ENCODE results near the gene PAM16. TPM values are rescaled to one million over a fixed set of nuclear protein-coding genes. Genes with fewer than 3 reads are reported as not detected.
A peak's percentile ranks its signal among the peaks of the same experiment; 100 is the strongest.

Gene PAM16
- total RNA-seq, 4 donors from 2014 or later: 26.5 to 40.5 (median 29.2) TPM

DNA sequence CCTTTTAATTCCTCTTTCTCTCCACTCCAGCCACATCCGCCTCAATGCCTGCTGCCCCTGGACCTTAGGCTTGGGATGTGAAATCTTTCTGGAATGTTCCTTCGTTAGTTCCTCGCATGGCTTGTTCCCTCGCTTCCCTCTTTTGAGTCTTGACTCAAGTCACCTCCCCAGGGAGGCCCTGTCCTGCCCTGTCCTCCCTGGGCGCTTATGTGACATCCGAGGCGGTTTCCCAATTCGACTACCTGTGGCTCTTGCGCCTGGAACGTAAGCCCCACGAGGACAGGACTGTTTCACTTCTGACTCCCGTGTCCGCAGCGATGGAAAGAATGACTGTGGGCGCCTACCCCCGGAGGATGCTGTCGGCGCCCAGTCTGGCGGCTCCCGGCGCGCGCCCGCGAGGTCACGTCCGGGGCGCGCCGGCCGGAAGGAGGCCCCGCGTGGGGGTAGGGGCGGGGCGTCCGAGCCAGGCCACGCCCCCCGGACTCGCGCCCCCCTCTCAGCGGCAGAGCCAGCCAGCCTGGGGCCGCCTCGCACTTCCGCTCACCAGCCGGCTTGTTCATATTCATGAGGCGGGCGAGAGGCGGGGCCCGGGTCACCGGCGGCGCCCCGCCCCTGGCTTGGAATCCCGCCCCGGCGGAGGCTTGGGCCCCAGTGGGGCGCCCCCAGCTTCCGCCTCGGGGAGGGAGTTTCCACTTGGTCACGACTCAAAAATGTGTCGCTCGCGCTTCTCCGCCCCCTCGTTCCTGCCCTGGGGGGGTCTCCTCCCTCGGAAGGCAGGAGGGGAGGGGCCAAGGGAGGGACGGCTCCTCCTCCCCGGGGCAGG, 43.7 kb downstream of the PAM16 start:
- WGBS, 2 donors (ENCODE audit: low coverage in 1 of 2): 7 to 80% methylated on average over 2 to 50 of the region's 68 CpGs
- Histone ChIP-seq H3K27me3 (no peaks in the 10 kb centered on the region), H3K36me3 (no peaks in the 10 kb centered on the region), H3K4me3 (peak overlapping the region; percentile 42 to 70 (median 48)), H3K4me1 (peaks cover 6 to 20% (median 8%) of the 10 kb centered on the region in 4 donors), H3K27ac (peak overlapping the region; percentile 85 to 93 (median 86)), H3K9me3 (no peaks in the 10 kb centered on the region)
- in situ Hi-C loops (cut with MboI; ENCODE audit: low pct_ligation_motif_present in 1 of 4, low pct_unique_long_range_greater_than_20kb in 1 of 4, low sequenced_read_pairs in 3 of 4): no loop called here
- peak; percentile 95 for DNase-seq
- TF ChIP-seq, protein P1, sequence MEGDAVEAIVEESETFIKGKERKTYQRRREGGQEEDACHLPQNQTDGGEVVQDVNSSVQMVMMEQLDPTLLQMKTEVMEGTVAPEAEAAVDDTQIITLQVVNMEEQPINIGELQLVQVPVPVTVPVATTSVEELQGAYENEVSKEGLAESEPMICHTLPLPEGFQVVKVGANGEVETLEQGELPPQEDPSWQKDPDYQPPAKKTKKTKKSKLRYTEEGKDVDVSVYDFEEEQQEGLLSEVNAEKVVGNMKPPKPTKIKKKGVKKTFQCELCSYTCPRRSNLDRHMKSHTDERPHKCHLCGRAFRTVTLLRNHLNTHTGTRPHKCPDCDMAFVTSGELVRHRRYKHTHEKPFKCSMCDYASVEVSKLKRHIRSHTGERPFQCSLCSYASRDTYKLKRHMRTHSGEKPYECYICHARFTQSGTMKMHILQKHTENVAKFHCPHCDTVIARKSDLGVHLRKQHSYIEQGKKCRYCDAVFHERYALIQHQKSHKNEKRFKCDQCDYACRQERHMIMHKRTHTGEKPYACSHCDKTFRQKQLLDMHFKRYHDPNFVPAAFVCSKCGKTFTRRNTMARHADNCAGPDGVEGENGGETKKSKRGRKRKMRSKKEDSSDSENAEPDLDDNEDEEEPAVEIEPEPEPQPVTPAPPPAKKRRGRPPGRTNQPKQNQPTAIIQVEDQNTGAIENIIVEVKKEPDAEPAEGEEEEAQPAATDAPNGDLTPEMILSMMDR (IDR thresholded peaks at IDR 0.05): no peak
- TF ChIP-seq EP300 (IDR thresholded peaks at IDR 0.05; ENCODE audit: low read depth) (no peak), POLR2A (IDR thresholded peaks at IDR 0.05) (peak; percentile 46), POLR2AphosphoS5 (IDR thresholded peaks at IDR 0.05) (peak; percentile 43 to 50 (median 48))
- intact Hi-C loops (cut with DNase I; ENCODE audit: low total_unique reads): no loop called here

- no peak for TF ChIP-seq POLR2AphosphoS5 (IDR thresholded peaks at IDR 0.05)
- peak overlapping the region in 3 of 4 donors; percentile 42 to 70 (median 53) for H3K4me3 ChIP-seq
- DNase-seq: no peak
- 45 to 82% methylated on average over 2 to 11 of the region's 16 CpGs for WGBS, 2 donors (ENCODE audit: low coverage in 1 of 2)
- no peaks in the 10 kb centered on the region for H3K27me3 ChIP-seq
- in situ Hi-C loops (cut with MboI; ENCODE audit: low pct_ligation_motif_present in 1 of 4, low pct_unique_long_range_greater_than_20kb in 1 of 4, low sequenced_read_pairs in 3 of 4): no loop called here
- intact Hi-C loops (cut with DNase I; ENCODE audit: low total_unique reads): no loop called here
- no peaks in the 10 kb centered on the region for H3K9me3 ChIP-seq
- no peaks in the 10 kb centered on the region for H3K36me3 ChIP-seq
- H3K27ac ChIP-seq: peak overlapping the region; percentile 85 to 93 (median 86)
- H3K4me1 ChIP-seq: peaks cover 6 to 20% (median 8%) of the 10 kb centered on the region in 4 donors
These were observed 44.5 kb downstream of the PAM16 start for GRCh38 chr16:4306470-4307214.

DNA sequence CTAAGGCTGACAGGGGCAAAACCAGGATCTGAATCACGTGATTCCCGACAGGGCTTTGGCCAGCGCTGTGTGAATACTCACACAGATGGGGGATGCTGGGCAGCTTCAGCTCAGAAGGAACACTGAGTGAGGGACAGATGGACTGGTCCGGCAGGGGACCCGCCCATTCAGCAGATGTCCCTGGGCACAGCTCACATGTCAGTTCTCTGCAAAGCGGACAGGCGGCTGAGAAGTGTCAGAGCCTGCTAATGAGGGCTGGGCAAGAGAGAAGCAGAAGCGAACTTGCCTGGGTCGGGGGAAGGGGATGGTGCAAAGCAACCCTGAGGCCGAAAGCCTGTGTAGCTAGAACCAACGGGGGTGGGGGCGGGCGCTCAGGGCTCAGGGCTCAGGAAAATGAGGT, 47.1 kb downstream of the PAM16 start:
- WGBS, 2 donors (ENCODE audit: low coverage in 1 of 2): 88% methylated on average over 13 of the region's 13 CpGs; no CpG with 5 or more reads in 1 of the 2 donors
- TF ChIP-seq, protein P1 (IDR thresholded peaks at IDR 0.05): no peak
- TF ChIP-seq EP300 (IDR thresholded peaks at IDR 0.05; ENCODE audit: low read depth): no peak
- TF ChIP-seq POLR2AphosphoS5 (IDR thresholded peaks at IDR 0.05): no peak
- no peak for TF ChIP-seq POLR2A (IDR thresholded peaks at IDR 0.05)
- no peaks in the 10 kb centered on the region for H3K27me3 ChIP-seq

DNA sequence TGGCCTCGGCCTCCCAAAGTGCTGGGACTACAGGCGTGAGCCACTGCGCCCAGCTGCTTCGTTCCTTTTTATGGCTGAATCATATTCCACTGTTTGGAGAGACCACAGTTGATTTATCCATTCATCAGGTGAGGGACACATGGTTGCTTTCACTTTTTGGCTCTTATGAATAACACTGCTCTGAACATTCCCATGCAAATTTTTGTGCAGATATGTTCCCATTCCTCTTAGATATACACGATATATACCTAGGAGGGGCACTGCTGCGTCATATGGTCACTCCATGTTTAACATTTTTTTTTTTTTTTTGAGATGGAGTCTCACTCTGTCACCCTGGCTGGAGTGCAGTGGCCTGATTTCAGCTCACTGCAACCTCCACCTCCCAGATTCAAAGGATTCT, 49.2 kb downstream of the PAM16 start:
- intact Hi-C loops (cut with DNase I; ENCODE audit: low total_unique reads) (no loop called here), in situ Hi-C loops (cut with MboI; ENCODE audit: low pct_ligation_motif_present in 1 of 4, low pct_unique_long_range_greater_than_20kb in 1 of 4, low sequenced_read_pairs in 3 of 4) (no loop called here)
- DNase-seq: no peak
- no peaks in the 10 kb centered on the region for H3K27me3 ChIP-seq
- no peaks in the 10 kb centered on the region for H3K9me3 ChIP-seq
- H3K4me1 ChIP-seq: peaks cover 16 to 22% (median 20%) of the 10 kb centered on the region in 4 donors
- no peak overlapping the region for H3K27ac ChIP-seq
- WGBS, 2 donors (ENCODE audit: low coverage in 1 of 2): 93 to 94% methylated on average over 2 to 6 of the region's 6 CpGs
- TF ChIP-seq POLR2AphosphoS5 (IDR thresholded peaks at IDR 0.05) (no peak), POLR2A (IDR thresholded peaks at IDR 0.05) (no peak), EP300 (IDR thresholded peaks at IDR 0.05; ENCODE audit: low read depth) (no peak)
- TF ChIP-seq, protein P1 (IDR thresholded peaks at IDR 0.05): no peak
- no peak overlapping the region for H3K4me3 ChIP-seq
- H3K36me3 ChIP-seq: no peaks in the 10 kb centered on the region

More for the DNA sequence above, 47.1 kb downstream of the PAM16 start:
- no peak for DNase-seq
- Histone ChIP-seq H3K36me3 (no peaks in the 10 kb centered on the region), H3K27ac (no peak overlapping the region), H3K4me3 (no peak overlapping the region), H3K9me3 (no peaks in the 10 kb centered on the region), H3K4me1 (peaks cover 11 to 23% (median 17%) of the 10 kb centered on the region in 4 donors)
- intact Hi-C loops (cut with DNase I; ENCODE audit: low total_unique reads) (no loop called here), in situ Hi-C loops (cut with MboI; ENCODE audit: low pct_ligation_motif_present in 1 of 4, low pct_unique_long_range_greater_than_20kb in 1 of 4, low sequenced_read_pairs in 3 of 4) (no loop called here)
